DMS 273 treated with DMSO at 0.1 percent for 48 hours (cell line): ENCODE data around the gene FGD5.

Source experiments
- DNase-seq: peaks from one replicate; lab custom pipeline; 2025; lab: John Stamatoyannopoulos, UW

The FGD5 gene

GRCh38 chr3:14788644-14789043 is 30.1 kb upstream of the FGD5 start:
- no peak for DNase-seq

- DNase-seq = no peak
Observed at GRCh38 chr3:14789221-14789620, 29.5 kb upstream of the FGD5 start.

- no peak for DNase-seq
Observed at GRCh38 chr3:14789640-14790285, 29.0 kb upstream of the FGD5 start.

GRCh38 chr3:14791343-14791945 is 27.3 kb upstream of the FGD5 start:
- no peak for DNase-seq

GRCh38 chr3:14792691-14793121 is 26.1 kb upstream of the FGD5 start:
- no peak for DNase-seq

- DNase-seq = no peak
Observed at GRCh38 chr3:14793126-14793857, 25.5 kb upstream of the FGD5 start.

GRCh38 chr3:14793858-14794234 is 24.9 kb upstream of the FGD5 start:
- no peak for DNase-seq

- DNase-seq = no peak
Observed at GRCh38 chr3:14794435-14794834, 24.3 kb upstream of the FGD5 start.

GRCh38 chr3:14795996-14796395 is 22.8 kb upstream of the FGD5 start:
- no peak for DNase-seq

- DNase-seq = no peak
Observed at GRCh38 chr3:14796403-14797077, 22.2 kb upstream of the FGD5 start.

- DNase-seq = no peak
Observed at GRCh38 chr3:14797731-14798130, 21.0 kb upstream of the FGD5 start.

- no peak for DNase-seq
Observed at GRCh38 chr3:14798231-14798630, 20.5 kb upstream of the FGD5 start.

- no peak for DNase-seq
Observed at GRCh38 chr3:14799146-14799545, 19.6 kb upstream of the FGD5 start.

- DNase-seq = no peak
Observed at GRCh38 chr3:14801031-14801430, 17.7 kb upstream of the FGD5 start.

GRCh38 chr3:14801668-14802380 is 16.9 kb upstream of the FGD5 start:
- DNase-seq = no peak

- no peak for DNase-seq
Observed at GRCh38 chr3:14802381-14802731, 16.4 kb upstream of the FGD5 start.

GRCh38 chr3:14803101-14803980 is 15.4 kb upstream of the FGD5 start:
- no peak for DNase-seq

GRCh38 chr3:14803981-14804834 is 14.6 kb upstream of the FGD5 start:
- no peak for DNase-seq

GRCh38 chr3:14804835-14805780 is 13.7 kb upstream of the FGD5 start:
- no peak for DNase-seq
